ENCODE data around the gene KIF5A. TPM values are rescaled to one million over a fixed set of nuclear protein-coding genes. Genes with fewer than 3 reads are reported as not detected.

Gene KIF5A
- total and polyA plus RNA-seq, 2 of the 13 experiments (the other 11 are each of a cell fraction or from before 2014, with no cell fraction given) = 1.6 to 11.9 TPM

DNA sequence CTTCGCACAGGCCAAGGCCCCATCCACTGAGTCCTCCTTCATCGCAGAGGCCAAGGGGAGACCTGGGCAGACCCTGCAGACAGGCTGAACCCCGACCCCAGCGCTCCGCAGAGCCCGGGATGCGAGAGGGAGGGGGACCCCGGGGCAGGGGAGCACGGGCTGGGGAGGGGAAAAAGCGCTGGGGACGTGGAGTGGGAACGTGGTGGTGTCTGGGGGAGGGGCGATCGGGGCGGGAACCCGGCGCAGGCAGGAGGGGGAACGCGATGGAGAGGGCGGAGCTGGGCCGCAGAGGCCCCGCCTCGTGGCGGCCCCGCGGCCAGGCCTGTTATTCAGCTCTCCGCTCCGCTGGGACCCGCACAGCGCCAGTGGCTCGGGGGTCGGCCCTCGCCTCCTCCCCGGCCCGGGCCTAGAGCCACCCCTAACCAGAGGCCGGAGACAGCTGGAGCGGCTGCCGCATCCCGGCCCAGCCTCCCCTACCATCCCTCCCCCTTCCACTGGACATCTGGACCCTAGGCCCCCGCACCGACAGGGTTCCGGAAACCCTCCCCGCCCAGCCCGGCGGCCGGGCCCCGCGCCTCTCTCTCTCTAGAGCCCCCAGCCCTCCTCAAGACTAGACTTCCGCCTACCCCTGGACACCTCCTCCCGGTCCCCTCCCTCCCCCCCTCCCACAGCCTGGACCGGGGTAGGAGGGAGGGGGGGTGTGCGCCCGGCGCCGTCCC is 61.4 kb downstream of the KIF5A start, which contains the start of gene ARHGEF25 (continued):
- TF ChIP-seq, protein P1, sequence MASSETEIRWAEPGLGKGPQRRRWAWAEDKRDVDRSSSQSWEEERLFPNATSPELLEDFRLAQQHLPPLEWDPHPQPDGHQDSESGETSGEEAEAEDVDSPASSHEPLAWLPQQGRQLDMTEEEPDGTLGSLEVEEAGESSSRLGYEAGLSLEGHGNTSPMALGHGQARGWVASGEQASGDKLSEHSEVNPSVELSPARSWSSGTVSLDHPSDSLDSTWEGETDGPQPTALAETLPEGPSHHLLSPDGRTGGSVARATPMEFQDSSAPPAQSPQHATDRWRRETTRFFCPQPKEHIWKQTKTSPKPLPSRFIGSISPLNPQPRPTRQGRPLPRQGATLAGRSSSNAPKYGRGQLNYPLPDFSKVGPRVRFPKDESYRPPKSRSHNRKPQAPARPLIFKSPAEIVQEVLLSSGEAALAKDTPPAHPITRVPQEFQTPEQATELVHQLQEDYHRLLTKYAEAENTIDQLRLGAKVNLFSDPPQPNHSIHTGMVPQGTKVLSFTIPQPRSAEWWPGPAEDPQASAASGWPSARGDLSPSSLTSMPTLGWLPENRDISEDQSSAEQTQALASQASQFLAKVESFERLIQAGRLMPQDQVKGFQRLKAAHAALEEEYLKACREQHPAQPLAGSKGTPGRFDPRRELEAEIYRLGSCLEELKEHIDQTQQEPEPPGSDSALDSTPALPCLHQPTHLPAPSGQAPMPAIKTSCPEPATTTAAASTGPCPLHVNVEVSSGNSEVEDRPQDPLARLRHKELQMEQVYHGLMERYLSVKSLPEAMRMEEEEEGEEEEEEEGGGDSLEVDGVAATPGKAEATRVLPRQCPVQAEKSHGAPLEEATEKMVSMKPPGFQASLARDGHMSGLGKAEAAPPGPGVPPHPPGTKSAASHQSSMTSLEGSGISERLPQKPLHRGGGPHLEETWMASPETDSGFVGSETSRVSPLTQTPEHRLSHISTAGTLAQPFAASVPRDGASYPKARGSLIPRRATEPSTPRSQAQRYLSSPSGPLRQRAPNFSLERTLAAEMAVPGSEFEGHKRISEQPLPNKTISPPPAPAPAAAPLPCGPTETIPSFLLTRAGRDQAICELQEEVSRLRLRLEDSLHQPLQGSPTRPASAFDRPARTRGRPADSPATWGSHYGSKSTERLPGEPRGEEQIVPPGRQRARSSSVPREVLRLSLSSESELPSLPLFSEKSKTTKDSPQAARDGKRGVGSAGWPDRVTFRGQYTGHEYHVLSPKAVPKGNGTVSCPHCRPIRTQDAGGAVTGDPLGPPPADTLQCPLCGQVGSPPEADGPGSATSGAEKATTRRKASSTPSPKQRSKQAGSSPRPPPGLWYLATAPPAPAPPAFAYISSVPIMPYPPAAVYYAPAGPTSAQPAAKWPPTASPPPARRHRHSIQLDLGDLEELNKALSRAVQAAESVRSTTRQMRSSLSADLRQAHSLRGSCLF (CRISPR knock-in tag; IDR thresholded peaks at IDR 0.05; ENCODE audit: borderline replicate concordance) = no peak
- TF ChIP-seq PHF8 (CRISPR knock-in tag; IDR thresholded peaks at IDR 0.05) = peak; percentile 93
- TF ChIP-seq ZNF674 (CRISPR knock-in tag; IDR thresholded peaks at IDR 0.05; ENCODE audit: low read depth) = no peak
- no peak for TF ChIP-seq ZFP41 (CRISPR knock-in tag; IDR thresholded peaks at IDR 0.05; ENCODE audit: borderline replicate concordance)
- TF ChIP-seq MED1 (CRISPR knock-in tag; IDR thresholded peaks at IDR 0.05) = peak; percentile 41; the same call in 1 of the 2 replicates
- no peak for TF ChIP-seq RAD21 (CRISPR knock-in tag; IDR thresholded peaks at IDR 0.05)
- peak; percentile 64; the same call in 1 of the 2 replicates for TF ChIP-seq BRD4 (CRISPR knock-in tag; IDR thresholded peaks at IDR 0.05)
- TF ChIP-seq SNAI1 (CRISPR knock-in tag; IDR thresholded peaks at IDR 0.05; ENCODE audit: borderline replicate concordance) = no peak
- TF ChIP-seq ZNF792 (CRISPR knock-in tag; IDR thresholded peaks at IDR 0.05) = 0 out of 2 replicates have a peak, but pooled peaks have one; percentile 52
- no peak for TF ChIP-seq KLF9 (CRISPR knock-in tag; IDR thresholded peaks at IDR 0.05; ENCODE audit: low read depth)
- TF ChIP-seq MTA1 (CRISPR knock-in tag; IDR thresholded peaks at IDR 0.05; ENCODE audit: borderline replicate concordance) = no peak
- TF ChIP-seq MXD1 (CRISPR knock-in tag; IDR thresholded peaks at IDR 0.05) = peak; percentile 84
- TF ChIP-seq ZNF607 (CRISPR knock-in tag; IDR thresholded peaks at IDR 0.05; ENCODE audit: borderline replicate concordance) = no peak
- TF ChIP-seq, protein P2, sequence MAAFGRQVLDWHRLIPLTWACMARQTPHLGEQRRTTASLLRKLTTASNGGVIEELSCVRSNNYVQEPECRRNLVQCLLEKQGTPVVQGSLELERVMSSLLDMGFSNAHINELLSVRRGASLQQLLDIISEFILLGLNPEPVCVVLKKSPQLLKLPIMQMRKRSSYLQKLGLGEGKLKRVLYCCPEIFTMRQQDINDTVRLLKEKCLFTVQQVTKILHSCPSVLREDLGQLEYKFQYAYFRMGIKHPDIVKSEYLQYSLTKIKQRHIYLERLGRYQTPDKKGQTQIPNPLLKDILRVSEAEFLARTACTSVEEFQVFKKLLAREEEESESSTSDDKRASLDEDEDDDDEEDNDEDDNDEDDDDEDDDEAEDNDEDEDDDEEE (CRISPR knock-in tag; IDR thresholded peaks at IDR 0.05) = no peak
- TF ChIP-seq TARDBP (CRISPR knock-in tag; IDR thresholded peaks at IDR 0.05) = no peak
- TF ChIP-seq NCOA1 (CRISPR knock-in tag; IDR thresholded peaks at IDR 0.05) = no peak
- TF ChIP-seq, protein P3, sequence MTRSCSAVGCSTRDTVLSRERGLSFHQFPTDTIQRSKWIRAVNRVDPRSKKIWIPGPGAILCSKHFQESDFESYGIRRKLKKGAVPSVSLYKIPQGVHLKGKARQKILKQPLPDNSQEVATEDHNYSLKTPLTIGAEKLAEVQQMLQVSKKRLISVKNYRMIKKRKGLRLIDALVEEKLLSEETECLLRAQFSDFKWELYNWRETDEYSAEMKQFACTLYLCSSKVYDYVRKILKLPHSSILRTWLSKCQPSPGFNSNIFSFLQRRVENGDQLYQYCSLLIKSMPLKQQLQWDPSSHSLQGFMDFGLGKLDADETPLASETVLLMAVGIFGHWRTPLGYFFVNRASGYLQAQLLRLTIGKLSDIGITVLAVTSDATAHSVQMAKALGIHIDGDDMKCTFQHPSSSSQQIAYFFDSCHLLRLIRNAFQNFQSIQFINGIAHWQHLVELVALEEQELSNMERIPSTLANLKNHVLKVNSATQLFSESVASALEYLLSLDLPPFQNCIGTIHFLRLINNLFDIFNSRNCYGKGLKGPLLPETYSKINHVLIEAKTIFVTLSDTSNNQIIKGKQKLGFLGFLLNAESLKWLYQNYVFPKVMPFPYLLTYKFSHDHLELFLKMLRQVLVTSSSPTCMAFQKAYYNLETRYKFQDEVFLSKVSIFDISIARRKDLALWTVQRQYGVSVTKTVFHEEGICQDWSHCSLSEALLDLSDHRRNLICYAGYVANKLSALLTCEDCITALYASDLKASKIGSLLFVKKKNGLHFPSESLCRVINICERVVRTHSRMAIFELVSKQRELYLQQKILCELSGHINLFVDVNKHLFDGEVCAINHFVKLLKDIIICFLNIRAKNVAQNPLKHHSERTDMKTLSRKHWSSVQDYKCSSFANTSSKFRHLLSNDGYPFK (CRISPR knock-in tag; IDR thresholded peaks at IDR 0.05; ENCODE audit: borderline replicate concordance) = peak; percentile 32; the same call in 1 of the 2 replicates
- TF ChIP-seq ZBTB38 (CRISPR knock-in tag; IDR thresholded peaks at IDR 0.05) = no peak
- peak; percentile 47; the same call in 1 of the 2 replicates for TF ChIP-seq DR1 (CRISPR knock-in tag; IDR thresholded peaks at IDR 0.05)
- TF ChIP-seq SKI (IDR thresholded peaks at IDR 0.05; ENCODE audit: partially characterized antibody) = no peak
- peak; percentile 53; the same call in 1 of the 2 replicates for TF ChIP-seq ZNF331 (CRISPR knock-in tag; IDR thresholded peaks at IDR 0.05)
- TF ChIP-seq HHEX (CRISPR knock-in tag; IDR thresholded peaks at IDR 0.05) = no peak
